Measurements from ENCODE around the gene TRABD.

GRCh38 chr22:50190941-50191741, 5.4 kb downstream of the TRABD start:
- TF ChIP-seq POLR2AphosphoS5 (IDR thresholded peaks at IDR 0.05; ENCODE audit: low read depth, low read length) (no peak), TAF1 (IDR thresholded peaks at IDR 0.05; ENCODE audit: borderline replicate concordance, insufficient read depth, low read length) (no peak), REST (IDR thresholded peaks at IDR 0.05; ENCODE audit: insufficient read depth in 1 of 2, low read depth in 2 of 2, low read length in 2 of 2) (no peak)
